ENCODE results near the gene SLC12A9.
"Not testable (repeated sequence)": the region's sequence is repeated elsewhere in the genome, so short reads cannot be mapped to it uniquely, and the experiment has no call there.

Gene SLC12A9

GRCh38 chr7:100896732-100897608, 44.5 kb downstream of the SLC12A9 start:
- TF ChIP-seq, protein P1, sequence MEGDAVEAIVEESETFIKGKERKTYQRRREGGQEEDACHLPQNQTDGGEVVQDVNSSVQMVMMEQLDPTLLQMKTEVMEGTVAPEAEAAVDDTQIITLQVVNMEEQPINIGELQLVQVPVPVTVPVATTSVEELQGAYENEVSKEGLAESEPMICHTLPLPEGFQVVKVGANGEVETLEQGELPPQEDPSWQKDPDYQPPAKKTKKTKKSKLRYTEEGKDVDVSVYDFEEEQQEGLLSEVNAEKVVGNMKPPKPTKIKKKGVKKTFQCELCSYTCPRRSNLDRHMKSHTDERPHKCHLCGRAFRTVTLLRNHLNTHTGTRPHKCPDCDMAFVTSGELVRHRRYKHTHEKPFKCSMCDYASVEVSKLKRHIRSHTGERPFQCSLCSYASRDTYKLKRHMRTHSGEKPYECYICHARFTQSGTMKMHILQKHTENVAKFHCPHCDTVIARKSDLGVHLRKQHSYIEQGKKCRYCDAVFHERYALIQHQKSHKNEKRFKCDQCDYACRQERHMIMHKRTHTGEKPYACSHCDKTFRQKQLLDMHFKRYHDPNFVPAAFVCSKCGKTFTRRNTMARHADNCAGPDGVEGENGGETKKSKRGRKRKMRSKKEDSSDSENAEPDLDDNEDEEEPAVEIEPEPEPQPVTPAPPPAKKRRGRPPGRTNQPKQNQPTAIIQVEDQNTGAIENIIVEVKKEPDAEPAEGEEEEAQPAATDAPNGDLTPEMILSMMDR (conservative IDR thresholded peaks at IDR 0.05), result peak; percentile 93

DNA sequence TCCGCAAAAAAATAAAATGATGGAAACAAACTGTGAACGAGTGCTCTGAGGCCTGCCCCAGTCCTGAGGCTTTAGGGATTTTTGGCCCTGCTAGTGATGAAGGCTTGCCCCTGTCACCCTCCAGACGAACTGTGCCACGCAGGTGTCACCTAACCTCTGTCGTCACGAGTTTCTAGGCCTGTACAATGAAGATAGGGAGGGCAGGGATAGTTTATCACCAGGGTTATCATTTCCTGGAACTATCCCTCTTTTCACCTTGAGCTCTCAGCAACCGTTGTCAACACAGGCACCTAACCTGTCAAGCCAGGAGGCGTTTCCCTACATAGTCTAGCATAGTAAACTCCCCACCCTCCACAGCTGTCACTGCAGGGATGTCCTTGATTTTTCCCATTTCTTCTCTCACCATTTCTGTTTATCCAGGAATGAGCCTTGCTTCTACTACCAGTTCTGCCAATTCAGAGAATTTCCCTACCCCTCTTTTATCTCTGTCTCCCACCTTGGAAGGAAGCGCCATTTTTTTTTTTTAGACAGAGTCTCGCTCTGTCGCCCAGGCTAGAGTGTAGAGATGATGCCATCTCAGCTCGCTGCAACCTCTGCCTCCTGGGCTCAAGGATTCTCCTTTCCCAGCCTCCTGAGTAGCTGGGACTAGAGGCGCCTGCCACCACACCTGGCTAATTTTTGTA, 45.4 kb downstream of the SLC12A9 start:
- no peak overlapping the region for H3K27ac ChIP-seq
- TF ChIP-seq, protein P1 (conservative IDR thresholded peaks at IDR 0.05), result no peak

More at GRCh38 chr7:100896732-100897608, 44.5 kb downstream of the SLC12A9 start:
- no peak overlapping the region for H3K27ac ChIP-seq

GRCh38 chr7:100899432-100899831, 46.9 kb downstream of the SLC12A9 start:
- TF ChIP-seq, protein P1 (conservative IDR thresholded peaks at IDR 0.05), result no peak
- no peak overlapping the region for H3K27ac ChIP-seq

DNA sequence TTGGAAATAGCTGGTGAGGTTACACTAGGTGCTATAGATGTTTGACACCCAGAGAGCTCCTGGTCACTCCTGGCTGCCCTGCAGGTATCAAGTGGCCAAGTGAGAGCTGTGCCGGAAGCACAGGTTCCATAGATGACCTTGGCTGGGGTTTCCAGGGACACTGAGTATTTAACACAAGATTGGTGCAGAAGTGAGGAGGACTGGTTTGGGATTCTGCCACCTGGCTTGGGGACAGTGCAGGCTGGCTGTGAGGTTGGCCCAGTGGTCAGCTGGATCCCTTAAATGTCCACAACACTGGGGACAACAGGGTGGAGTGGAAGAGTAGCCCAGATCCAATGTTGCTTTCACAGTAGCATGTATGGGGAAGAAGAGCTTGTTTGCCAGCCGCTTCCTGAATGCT, 48.5 kb downstream of the SLC12A9 start:
- TF ChIP-seq, protein P1 (conservative IDR thresholded peaks at IDR 0.05), result no peak
- H3K27ac ChIP-seq, result no peak overlapping the region

GRCh38 chr7:100901921-100902332, 49.4 kb downstream of the SLC12A9 start:
- H3K27ac ChIP-seq, result no peak overlapping the region
- TF ChIP-seq, protein P1 (conservative IDR thresholded peaks at IDR 0.05), result no peak

- no peak overlapping the region for H3K27ac ChIP-seq
- TF ChIP-seq, protein P1 (conservative IDR thresholded peaks at IDR 0.05), result no peak
These were observed 50.1 kb downstream of the SLC12A9 start for GRCh38 chr7:100902638-100903037.

DNA sequence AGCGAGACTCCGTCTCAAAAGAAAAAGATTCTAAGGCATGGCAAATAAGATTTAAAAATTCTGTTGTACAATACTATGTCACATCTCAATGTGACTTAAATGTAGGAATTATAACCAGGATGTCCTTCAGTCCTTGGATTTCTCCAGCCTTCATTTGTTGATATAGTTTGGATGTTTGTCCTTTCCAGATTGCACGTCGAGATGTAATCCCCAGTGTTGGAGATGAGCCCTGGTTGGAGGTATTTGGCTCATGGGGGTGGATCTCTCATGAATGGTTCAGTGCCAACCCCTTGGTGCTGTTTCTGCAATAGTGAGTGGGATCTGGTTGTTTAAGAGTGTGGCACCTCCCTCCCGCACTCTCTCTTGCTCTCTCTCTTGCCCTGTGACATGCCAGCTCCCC, 56.0 kb downstream of the SLC12A9 start:
- H3K27ac ChIP-seq, result no peak overlapping the region
- TF ChIP-seq, protein P1 (conservative IDR thresholded peaks at IDR 0.05), result no peak

DNA sequence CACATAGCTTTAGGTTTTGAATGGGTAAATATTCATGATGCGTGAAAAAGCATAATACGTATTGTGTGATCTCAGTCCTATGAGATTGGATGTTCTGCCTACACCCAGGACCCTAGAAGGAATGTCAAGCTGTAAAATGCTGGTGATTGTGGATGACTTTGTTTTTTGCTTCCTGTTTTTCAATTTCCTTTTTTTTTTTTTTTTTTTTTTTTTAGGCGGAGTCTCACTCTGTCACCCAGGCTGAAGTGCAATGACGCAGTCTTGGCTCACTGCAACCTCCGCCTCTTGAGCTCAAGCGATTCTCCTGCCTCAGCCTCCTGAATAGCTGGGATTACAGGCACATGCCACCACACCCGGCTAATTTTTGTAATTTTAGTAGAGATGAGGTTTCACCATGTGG, 57.9 kb downstream of the SLC12A9 start:
- H3K27ac ChIP-seq, result not testable (repeated sequence)

All from VCaP (cell line).